DOHH2 (cell line): ENCODE results near the gene DNAH7.

Source experiments
- H3F3A ChIP-seq: fragments of 200-600 bp; sonication (generic), shearing (Covaris generic); 2 replicates; pipeline ENCODE4 v1.6.0; 2016; ENCODE audit warnings: antibody characterized with exemption, mild to moderate bottlenecking; ENCODE audit not compliant: control insufficient read depth, insufficient read depth
- H3K27ac ChIP-seq: fragments of 200-600 bp; sonication (generic); 2 replicates; pipeline ENCODE4 v1.5.1; 2014; ENCODE audit warnings: low read depth, mild to moderate bottlenecking, low read length, moderate library complexity
- H3K27me3 ChIP-seq: fragments of 200-600 bp; sonication (generic); 2 replicates; pipeline ENCODE4 v1.6.1; 2014; ENCODE audit warnings: mild to moderate bottlenecking, low read length, mixed read lengths; ENCODE audit not compliant: control insufficient read depth
- H3K36me3 ChIP-seq: fragments of 200-600 bp; sonication (generic); 2 replicates; pipeline ENCODE4 v1.6.1; 2014; ENCODE audit warnings: mild to moderate bottlenecking, low read length, moderate library complexity, mixed read lengths; ENCODE audit not compliant: control insufficient read depth
- H3K4me1 ChIP-seq: fragments of 200-600 bp; sonication (generic); 2 replicates; pipeline ENCODE4 v1.6.1; 2014; ENCODE audit warnings: mild to moderate bottlenecking, low read length, mixed read lengths; ENCODE audit not compliant: control insufficient read depth
- H3K4me2 ChIP-seq: fragments of 200-600 bp; sonication (generic); 2 replicates; pipeline ENCODE4 v1.6.0; 2014; ENCODE audit warnings: mild to moderate bottlenecking, low read length, moderate library complexity
- H3K4me3 ChIP-seq: fragments of 200-600 bp; sonication (generic); 2 replicates; pipeline ENCODE4 v1.5.1; 2014; ENCODE audit warnings: mild to moderate bottlenecking, low read length, mixed read lengths
- H3K79me2 ChIP-seq: fragments of 200-600 bp; sonication (generic); 2 replicates; pipeline ENCODE4 v1.6.1; 2014; ENCODE audit warnings: mild to moderate bottlenecking, low read length, mixed read lengths; ENCODE audit not compliant: control insufficient read depth
- H3K9me2 ChIP-seq: fragments of 200-600 bp; sonication (generic); replicated peaks from 2 replicates; pipeline ENCODE4 v1.6.1; 2014; ENCODE audit warnings: mild to moderate bottlenecking, low read length, mixed read lengths; ENCODE audit not compliant: control insufficient read depth
- H3K9me3 ChIP-seq: fragments of 200-600 bp; sonication (generic); 2 replicates; pipeline ENCODE4 v1.6.1; 2014; ENCODE audit warnings: antibody characterized with exemption, low read length, mixed read lengths; ENCODE audit not compliant: control insufficient read depth, insufficient read depth
- H4K20me1 ChIP-seq: fragments of 200-600 bp; sonication (generic); 2 replicates; pipeline ENCODE4 v1.6.0; 2014; ENCODE audit warnings: low read depth, mild to moderate bottlenecking, antibody characterized with exemption, low read length, moderate library complexity; ENCODE audit not compliant: control insufficient read depth, insufficient read depth
- EZH2phosphoT487 ChIP-seq: fragments of 200-600 bp; sonication (generic); IDR thresholded peaks from 2 replicates; pipeline ENCODE4 v1.6.1; 2017; ENCODE audit warnings: borderline replicate concordance, mild to moderate bottlenecking, antibody characterized with exemption, low read length, moderate library complexity, mixed read lengths
- TF ChIP-seq, protein P1 (sequence below): fragments of 200-600 bp; sonication (generic); IDR thresholded peaks from one replicate; pipeline ENCODE4 v1.5.1; 2014; ENCODE audit warnings: antibody characterized with exemption, mild to moderate bottlenecking, low read depth, low read length; ENCODE audit not compliant: poor library complexity, severe bottlenecking

DNAH7 gene

DNA sequence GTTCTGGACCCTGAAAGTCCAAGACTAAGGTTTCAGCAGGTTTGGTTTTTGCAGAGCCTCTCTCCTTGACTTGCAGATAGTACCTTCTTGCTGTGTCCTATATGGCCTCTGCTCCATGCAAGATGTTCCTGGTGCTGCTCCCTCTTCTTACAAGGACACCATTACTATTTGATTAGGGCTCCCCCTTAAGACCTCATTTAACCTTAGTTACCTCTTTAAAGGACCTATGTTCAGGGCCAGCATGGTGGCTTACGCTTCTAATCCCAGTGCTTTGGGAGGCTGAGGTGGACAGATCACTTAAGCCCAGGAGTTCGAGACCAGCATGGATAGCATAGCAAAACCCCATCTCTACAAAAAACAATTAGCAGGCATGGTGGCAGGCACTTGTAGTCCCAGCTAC is 232.6 kb downstream of the DNAH7 start:
- Histone ChIP-seq H3F3A (no peaks in the 10 kb centered on the region), H3K9me3 (no peaks in the 10 kb centered on the region), H3K4me2 (no peak overlapping the region), H3K27ac (no peak overlapping the region), H3K4me1 (no peaks in the 10 kb centered on the region), H4K20me1 (no peaks in the 10 kb centered on the region), H3K36me3 (no peaks in the 10 kb centered on the region), H3K79me2 (no peaks in the 10 kb centered on the region), H3K9me2 (no peaks in the 10 kb centered on the region), H3K4me3 (no peak overlapping the region), H3K27me3 (no peaks in the 10 kb centered on the region)
- TF ChIP-seq, protein P1, sequence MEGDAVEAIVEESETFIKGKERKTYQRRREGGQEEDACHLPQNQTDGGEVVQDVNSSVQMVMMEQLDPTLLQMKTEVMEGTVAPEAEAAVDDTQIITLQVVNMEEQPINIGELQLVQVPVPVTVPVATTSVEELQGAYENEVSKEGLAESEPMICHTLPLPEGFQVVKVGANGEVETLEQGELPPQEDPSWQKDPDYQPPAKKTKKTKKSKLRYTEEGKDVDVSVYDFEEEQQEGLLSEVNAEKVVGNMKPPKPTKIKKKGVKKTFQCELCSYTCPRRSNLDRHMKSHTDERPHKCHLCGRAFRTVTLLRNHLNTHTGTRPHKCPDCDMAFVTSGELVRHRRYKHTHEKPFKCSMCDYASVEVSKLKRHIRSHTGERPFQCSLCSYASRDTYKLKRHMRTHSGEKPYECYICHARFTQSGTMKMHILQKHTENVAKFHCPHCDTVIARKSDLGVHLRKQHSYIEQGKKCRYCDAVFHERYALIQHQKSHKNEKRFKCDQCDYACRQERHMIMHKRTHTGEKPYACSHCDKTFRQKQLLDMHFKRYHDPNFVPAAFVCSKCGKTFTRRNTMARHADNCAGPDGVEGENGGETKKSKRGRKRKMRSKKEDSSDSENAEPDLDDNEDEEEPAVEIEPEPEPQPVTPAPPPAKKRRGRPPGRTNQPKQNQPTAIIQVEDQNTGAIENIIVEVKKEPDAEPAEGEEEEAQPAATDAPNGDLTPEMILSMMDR: no peak
- TF ChIP-seq EZH2phosphoT487: no peak

DNA sequence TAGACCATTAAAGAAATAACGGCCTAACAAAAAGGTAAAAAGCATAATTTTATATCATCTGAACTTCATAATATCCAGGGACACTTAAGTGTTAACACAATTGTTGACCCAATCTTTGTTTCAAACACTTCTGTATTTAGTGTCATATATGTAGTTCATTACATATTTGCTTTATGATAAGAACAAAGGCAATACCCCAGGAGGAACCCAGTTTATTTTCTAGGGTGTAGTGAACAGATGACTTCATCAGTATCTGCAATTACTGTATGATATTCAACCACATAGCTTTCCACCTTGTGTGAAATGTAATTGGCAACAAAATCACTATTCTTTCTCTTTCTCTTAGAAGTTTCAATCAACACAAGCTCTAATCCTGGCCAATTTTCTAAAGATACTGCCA is 233.8 kb downstream of the DNAH7 start:
- TF ChIP-seq, protein P1: no peak
- TF ChIP-seq EZH2phosphoT487: no peak
- H4K20me1 ChIP-seq: no peaks in the 10 kb centered on the region
- no peaks in the 10 kb centered on the region for H3K36me3 ChIP-seq
- H3K9me2 ChIP-seq: no peaks in the 10 kb centered on the region
- no peaks in the 10 kb centered on the region for H3K79me2 ChIP-seq
- no peaks in the 10 kb centered on the region for H3F3A ChIP-seq
- H3K9me3 ChIP-seq: no peaks in the 10 kb centered on the region
- H3K4me2 ChIP-seq: no peak overlapping the region
- H3K4me1 ChIP-seq: no peaks in the 10 kb centered on the region
- H3K4me3 ChIP-seq: no peak overlapping the region
- no peak overlapping the region for H3K27ac ChIP-seq
- peaks cover 3% of the 10 kb centered on the region; the same call in 1 of the 2 replicates for H3K27me3 ChIP-seq

DNA sequence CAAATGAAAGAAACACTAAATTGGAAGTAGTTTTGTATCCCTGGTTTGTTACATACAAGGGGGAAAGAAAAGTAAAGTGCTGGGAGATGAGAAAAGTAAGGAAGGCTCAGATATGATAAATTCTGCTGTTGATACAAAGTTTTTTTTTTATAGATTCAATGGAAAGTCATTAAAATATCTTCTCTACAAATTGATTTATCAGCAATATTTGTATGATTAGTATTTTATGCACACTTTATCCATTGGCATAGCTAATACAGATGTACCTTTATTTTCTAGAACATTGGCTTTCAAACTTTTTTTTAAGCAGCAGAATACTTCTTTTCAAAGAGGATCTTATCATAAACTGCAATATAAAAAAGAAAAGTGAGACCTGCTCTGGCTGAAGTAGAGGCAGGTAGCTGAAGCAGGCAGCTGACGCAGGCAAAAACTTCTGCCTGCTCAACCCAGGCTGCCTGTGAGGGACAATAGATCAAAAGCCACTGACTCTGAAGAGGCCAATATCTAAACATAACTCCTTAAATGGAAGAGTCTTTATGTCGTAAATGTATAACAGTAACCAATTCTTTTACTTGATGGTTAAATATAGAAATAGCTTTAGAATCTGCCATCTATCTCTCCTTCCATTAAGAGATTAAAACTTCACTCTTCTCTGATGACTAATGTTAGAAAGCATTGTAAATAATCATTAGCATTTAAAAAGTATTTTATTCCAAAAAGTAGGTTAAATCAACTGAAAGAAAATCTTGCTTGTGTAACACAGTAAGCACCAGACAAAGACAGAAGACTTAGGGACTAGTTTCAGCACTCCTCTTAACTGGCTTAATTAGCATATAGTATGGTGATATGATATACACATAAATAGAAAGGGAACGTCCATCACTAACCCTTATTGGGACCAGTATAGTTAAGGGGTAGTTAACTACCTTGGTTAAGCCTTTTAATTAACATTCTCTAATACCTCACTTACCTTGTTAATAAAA is 237.4 kb downstream of the DNAH7 start:
- no peak overlapping the region for H3K4me3 ChIP-seq
- H3K9me3 ChIP-seq: no peaks in the 10 kb centered on the region
- H3F3A ChIP-seq: no peaks in the 10 kb centered on the region
- no peaks in the 10 kb centered on the region for H3K4me1 ChIP-seq
- peaks cover 3% of the 10 kb centered on the region; the same call in 1 of the 2 replicates for H3K27me3 ChIP-seq
- H3K36me3 ChIP-seq: no peaks in the 10 kb centered on the region
- no peaks in the 10 kb centered on the region for H3K9me2 ChIP-seq
- no peak for TF ChIP-seq EZH2phosphoT487
- TF ChIP-seq, protein P1: no peak
- H3K27ac ChIP-seq: no peak overlapping the region
- H3K79me2 ChIP-seq: no peaks in the 10 kb centered on the region
- no peak overlapping the region for H3K4me2 ChIP-seq
- H4K20me1 ChIP-seq: no peaks in the 10 kb centered on the region
